ENCODE results near the gene EIF4B. TPM values are rescaled to one million over a fixed set of nuclear protein-coding genes. Genes with fewer than 3 reads are reported as not detected.
"Not testable (repeated sequence)": the region's sequence is repeated elsewhere in the genome, so short reads cannot be mapped to it uniquely, and the experiment has no call there.

Gene EIF4B
- total RNA-seq, 1 donor from 2014 or later = 336 TPM

DNA sequence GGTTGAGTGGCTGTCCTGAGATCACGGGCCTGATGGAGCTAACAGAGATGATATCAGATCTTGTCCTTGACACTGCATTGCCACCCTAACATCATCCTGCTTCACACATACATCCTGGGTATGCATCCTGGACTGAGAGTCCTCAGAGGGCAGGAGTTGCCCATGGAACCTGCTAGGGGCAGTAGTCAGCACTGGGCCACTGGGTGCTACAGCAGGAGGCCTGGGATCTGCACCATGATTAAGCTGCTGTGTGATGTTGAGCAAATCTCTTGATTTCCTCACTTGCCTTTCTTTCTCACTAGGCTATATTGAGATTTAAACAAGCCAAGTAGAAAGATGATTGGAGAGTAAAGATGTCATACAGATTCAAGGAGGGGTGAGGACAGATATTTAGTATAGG, 22.1 kb upstream of the EIF4B start:
- Mint-ChIP-seq H3K27me3 (ENCODE audit: low read depth) (no peaks in the 10 kb centered on the region), H3K9me3 (ENCODE audit: low read depth) (no peaks in the 10 kb centered on the region), H3K36me3 (ENCODE audit: low read depth) (no peaks in the 10 kb centered on the region), H3K4me1 (ENCODE audit: low read depth) (peaks cover 5% of the 10 kb centered on the region), H3K4me3 (ENCODE audit: unreplicated experiment) (no peak overlapping the region), H3K27ac (ENCODE audit: unreplicated experiment) (no peak overlapping the region)
- no peak for DNase-seq (ENCODE audit: low spot score)
- TF ChIP-seq CTCF (IDR thresholded peaks at IDR 0.05) = peak; percentile 16

DNA sequence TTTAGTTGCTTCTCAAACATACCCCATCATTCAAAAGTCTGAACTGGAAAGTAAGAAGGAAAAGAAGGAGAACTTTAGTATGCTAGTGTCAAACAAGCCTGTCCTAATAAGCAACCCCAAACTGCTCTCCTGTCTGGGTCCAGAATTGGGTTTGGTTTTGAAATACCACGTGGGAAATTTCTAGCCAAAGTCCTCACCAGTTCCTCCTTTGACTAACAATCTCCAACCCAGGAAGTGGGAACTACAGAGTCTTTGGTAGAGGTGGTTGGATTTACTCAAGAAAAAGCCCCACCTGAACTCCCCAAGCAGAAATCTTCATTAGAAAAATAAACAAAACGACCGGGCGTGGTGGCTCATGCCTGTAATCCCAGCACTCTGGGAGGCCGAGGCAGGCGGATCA, 17.4 kb upstream of the EIF4B start:
- peaks cover 11% of the 10 kb centered on the region for H3K4me1 Mint-ChIP-seq (ENCODE audit: low read depth)
- no peak overlapping the region for H3K27ac Mint-ChIP-seq (ENCODE audit: unreplicated experiment)
- no peak for DNase-seq (ENCODE audit: low spot score)
- no peaks in the 10 kb centered on the region for H3K9me3 Mint-ChIP-seq (ENCODE audit: low read depth)
- H3K27me3 Mint-ChIP-seq (ENCODE audit: low read depth) = no peaks in the 10 kb centered on the region
- H3K36me3 Mint-ChIP-seq (ENCODE audit: low read depth) = no peaks in the 10 kb centered on the region
- no peak for TF ChIP-seq CTCF (IDR thresholded peaks at IDR 0.05)
- no peak overlapping the region for H3K4me3 Mint-ChIP-seq (ENCODE audit: unreplicated experiment)

- no peaks in the 10 kb centered on the region for H3K27me3 Mint-ChIP-seq (ENCODE audit: low read depth)
- H3K36me3 Mint-ChIP-seq (ENCODE audit: low read depth) = no peaks in the 10 kb centered on the region
- H3K4me3 Mint-ChIP-seq (ENCODE audit: unreplicated experiment) = no peak overlapping the region
- no peak for TF ChIP-seq CTCF (IDR thresholded peaks at IDR 0.05)
- no peak overlapping the region for H3K27ac Mint-ChIP-seq (ENCODE audit: unreplicated experiment)
- peaks cover 11% of the 10 kb centered on the region for H3K4me1 Mint-ChIP-seq (ENCODE audit: low read depth)
- H3K9me3 Mint-ChIP-seq (ENCODE audit: low read depth) = no peaks in the 10 kb centered on the region
- DNase-seq (ENCODE audit: low spot score) = no peak
These were observed 16.1 kb upstream of the EIF4B start for GRCh38 chr12:52990206-52990605.

- H3K27ac Mint-ChIP-seq (ENCODE audit: unreplicated experiment); H3K4me3 Mint-ChIP-seq (ENCODE audit: unreplicated experiment); H3K27me3 Mint-ChIP-seq (ENCODE audit: low read depth): not testable (repeated sequence)
These were observed 14.0 kb upstream of the EIF4B start for GRCh38 chr12:52992240-52992639.

DNA sequence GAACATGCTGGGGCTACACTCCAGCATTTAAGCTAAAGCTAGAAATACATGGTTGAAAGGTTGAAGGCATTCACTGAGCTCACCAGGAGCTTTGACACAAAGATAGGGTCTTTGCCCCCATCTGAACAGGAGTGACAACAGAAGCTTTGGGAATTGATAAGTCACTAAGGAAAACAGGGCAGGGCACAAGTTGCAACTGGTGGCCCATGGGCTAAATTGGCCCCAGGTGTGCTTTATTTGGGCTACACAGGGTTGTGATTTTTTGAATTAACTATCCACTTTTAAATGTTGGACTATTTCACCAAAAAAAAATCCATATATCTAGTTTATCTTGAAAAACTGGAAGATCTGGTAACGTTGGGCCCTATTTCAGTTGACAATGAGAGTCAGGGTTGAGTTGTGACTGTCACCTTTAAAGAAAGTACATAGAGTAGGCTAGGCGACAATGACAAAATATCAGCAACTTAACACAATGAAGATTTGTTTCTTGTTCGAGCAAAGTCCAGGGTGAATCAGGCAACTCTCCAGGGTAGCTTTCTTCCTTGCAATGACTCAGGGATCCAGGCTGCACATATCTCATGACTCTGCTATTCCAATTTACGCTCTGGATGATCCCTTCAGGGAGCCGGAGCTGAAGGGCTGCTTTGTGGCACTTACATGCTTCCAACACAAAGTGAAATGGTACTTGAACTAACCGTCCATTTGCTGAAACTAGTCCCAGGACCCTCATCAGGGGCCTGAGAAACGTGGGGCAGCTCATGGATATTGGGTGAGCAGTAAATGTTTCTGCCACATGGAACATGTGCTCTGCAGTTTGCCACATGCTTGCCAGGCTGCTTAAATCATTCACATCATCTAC, 13.3 kb upstream of the EIF4B start:
- Mint-ChIP-seq H3K9me3 (ENCODE audit: low read depth) (no peaks in the 10 kb centered on the region), H3K27ac (ENCODE audit: unreplicated experiment) (no peak overlapping the region), H3K4me3 (ENCODE audit: unreplicated experiment) (no peak overlapping the region), H3K27me3 (ENCODE audit: low read depth) (no peaks in the 10 kb centered on the region), H3K36me3 (ENCODE audit: low read depth) (no peaks in the 10 kb centered on the region), H3K4me1 (ENCODE audit: low read depth) (peaks cover 11% of the 10 kb centered on the region)
- TF ChIP-seq CTCF (IDR thresholded peaks at IDR 0.05) = no peak
- no peak for DNase-seq (ENCODE audit: low spot score)

More at GRCh38 chr12:52992240-52992639, 14.0 kb upstream of the EIF4B start:
- DNase-seq (ENCODE audit: low spot score); H3K36me3 Mint-ChIP-seq (ENCODE audit: low read depth); H3K9me3 Mint-ChIP-seq (ENCODE audit: low read depth): not testable (repeated sequence)
- peaks cover 11% of the 10 kb centered on the region for H3K4me1 Mint-ChIP-seq (ENCODE audit: low read depth)

- Mint-ChIP-seq H3K4me1 (ENCODE audit: low read depth) (peaks cover 11% of the 10 kb centered on the region), H3K27me3 (ENCODE audit: low read depth) (no peaks in the 10 kb centered on the region), H3K36me3 (ENCODE audit: low read depth) (no peaks in the 10 kb centered on the region), H3K4me3 (ENCODE audit: unreplicated experiment) (no peak overlapping the region), H3K27ac (ENCODE audit: unreplicated experiment) (no peak overlapping the region), H3K9me3 (ENCODE audit: low read depth) (no peaks in the 10 kb centered on the region)
- DNase-seq (ENCODE audit: low spot score) = no peak
- TF ChIP-seq CTCF (IDR thresholded peaks at IDR 0.05) = no peak
These were observed 12.7 kb upstream of the EIF4B start for GRCh38 chr12:52993558-52993869.
